IMR-90 (cell line): ENCODE measurements around the gene SFXN3. TPM values are rescaled to one million over a fixed set of nuclear protein-coding genes. Genes with fewer than 3 reads are reported as not detected.

ENCODE experiments used
- ATAC-seq: fragments of 200-7000 bp; cut with Tn5 transposase; 2 replicates; pipeline ENCODE4 v1.9.1; 2020; ENCODE audit warnings: low read depth, mild to moderate bottlenecking, moderate library complexity
- BruUV-seq: library from RNA; stranded (reverse); fragments of 400-500 nt; replicated peaks from 2 replicates; lab custom pipeline; 2021; lab: Mats Ljungman, UMichigan
- CTCF ChIA-PET: fragments of 300-600 bp; formaldehyde crosslinking; extraction: SDS; loops from one replicate; lab custom pipeline; 2021; ENCODE audit warnings: antibody characterized with exemption; lab: Yijun Ruan, JAX
- POLR2A ChIA-PET: fragments of 300-600 bp; sonication (Branson Sonifier 250); formaldehyde crosslinking; loops from one replicate; lab custom pipeline; 2022; ENCODE audit warnings: antibody characterized with exemption; ENCODE audit not compliant: unreplicated experiment; lab: Charles Lee
- DNase-seq: peaks from one replicate; pipeline ENCODE4 v3.0.0; 2013
- H2AFZ ChIP-seq: replicated peaks from 2 replicates; pipeline ENCODE3; 2013; ENCODE audit warnings: low read length, mild to moderate bottlenecking; ENCODE audit not compliant: poor library complexity
- H2AK5ac ChIP-seq: 2 replicates; pipeline ENCODE4 v1.6.1; 2013; ENCODE audit warnings: low read depth, low read length, inconsistent platforms
- H2AK9ac ChIP-seq: replicated peaks from 2 replicates; pipeline ENCODE3; 2013; ENCODE audit warnings: mild to moderate bottlenecking, low read depth, low read length, moderate library complexity; ENCODE audit not compliant: poor library complexity
- H2BK120ac ChIP-seq: 2 replicates; pipeline ENCODE4 v1.6.1; 2013; ENCODE audit warnings: low read depth, low read length, inconsistent platforms
- H2BK15ac ChIP-seq: 3 replicates; pipeline ENCODE4 v1.6.1; 2013; ENCODE audit warnings: low read depth, low read length, inconsistent platforms
- H2BK20ac ChIP-seq: 2 replicates; pipeline ENCODE4 v1.6.1; 2013; ENCODE audit warnings: low read depth, mild to moderate bottlenecking, inconsistent platforms, low read length, moderate library complexity
- H2BK5ac ChIP-seq: 2 replicates; pipeline ENCODE4 v1.6.1; 2013; ENCODE audit warnings: mild to moderate bottlenecking, low read depth, low read length, inconsistent platforms; ENCODE audit not compliant: poor library complexity, severe bottlenecking
- H3K14ac ChIP-seq: replicated peaks from 2 replicates; pipeline ENCODE4 v1.6.1; 2013; ENCODE audit warnings: low read depth, low read length, inconsistent platforms
- H3K18ac ChIP-seq: 2 replicates; pipeline ENCODE4 v1.6.1; 2013; ENCODE audit warnings: low read depth, low read length, control low read depth
- H3K23ac ChIP-seq: 2 replicates; pipeline ENCODE4 v1.6.1; 2013; ENCODE audit warnings: low read depth, low read length, inconsistent platforms
- H3K27ac ChIP-seq: 2 replicates; pipeline ENCODE4 v1.5.1; 2013; ENCODE audit warnings: mild to moderate bottlenecking, control low read depth, low read length; ENCODE audit not compliant: insufficient read depth
- H3K27me3 ChIP-seq: 2 replicates; pipeline ENCODE4 v1.6.1; 2013; ENCODE audit warnings: low read length; ENCODE audit not compliant: control insufficient read depth, insufficient read depth
- H3K36me3 ChIP-seq: 2 replicates; pipeline ENCODE4 v1.6.1; 2013; ENCODE audit warnings: low read length, mixed read lengths; ENCODE audit not compliant: control insufficient read depth, insufficient read depth
- H3K4ac ChIP-seq: 2 replicates; pipeline ENCODE4 v1.6.1; 2013; ENCODE audit warnings: low read depth, low read length, inconsistent platforms
- H3K4me1 ChIP-seq: 2 replicates; pipeline ENCODE4 v1.6.1; 2013; ENCODE audit warnings: low read length, mixed read lengths; ENCODE audit not compliant: control insufficient read depth, insufficient read depth
- H3K4me2 ChIP-seq: 2 replicates; pipeline ENCODE4 v1.6.1; 2013; ENCODE audit warnings: low read depth, mild to moderate bottlenecking, control low read depth, low read length, moderate library complexity
- H3K4me3 ChIP-seq: 2 replicates; pipeline ENCODE4 v1.5.1; 2013; ENCODE audit warnings: low read depth, mild to moderate bottlenecking, control low read depth, low read length, moderate library complexity; ENCODE audit not compliant: insufficient read depth
- H3K56ac ChIP-seq: 2 replicates; pipeline ENCODE4 v1.6.1; 2013; ENCODE audit warnings: low read length, inconsistent platforms; ENCODE audit not compliant: insufficient read depth; ENCODE audit errors: extremely low read depth
- H3K79me1 ChIP-seq, 2 experiments: 2 replicates each; pipeline ENCODE4 v1.6.1; 2013; ENCODE audit warnings: low read length in 2 of 2, inconsistent platforms in 1 of 2, low read depth in 1 of 2
- H3K9ac ChIP-seq: 2 replicates; pipeline ENCODE4 v1.6.1; 2013; ENCODE audit warnings: low read depth, low read length, control low read depth
- H3K9me1 ChIP-seq: 2 replicates; pipeline ENCODE4 v1.6.1; 2013; ENCODE audit warnings: low read length, inconsistent platforms; ENCODE audit not compliant: insufficient read depth
- H3K9me3 ChIP-seq: 2 replicates; pipeline ENCODE4 v1.6.1; 2013; ENCODE audit warnings: low read length; ENCODE audit not compliant: control insufficient read depth, insufficient read depth
- H4K20me1 ChIP-seq: 2 replicates; pipeline ENCODE4 v1.6.1; 2013; ENCODE audit warnings: low read length, inconsistent platforms; ENCODE audit not compliant: insufficient read depth
- H4K5ac ChIP-seq: 2 replicates; pipeline ENCODE4 v1.6.1; 2013; ENCODE audit warnings: mild to moderate bottlenecking, low read depth, low read length, control low read depth
- H4K8ac ChIP-seq, 2 experiments: 2 replicates each; pipeline ENCODE4 v1.6.1; 2013; ENCODE audit warnings: low read depth in 2 of 2, low read length in 2 of 2, control low read depth in 1 of 2, inconsistent platforms in 1 of 2
- H4K91ac ChIP-seq: 2 replicates; pipeline ENCODE4 v1.6.1; 2013; ENCODE audit warnings: low read depth, low read length, inconsistent platforms; ENCODE audit not compliant: insufficient read depth
- FOS ChIP-seq: fragments of 150-350 bp; IDR thresholded peaks from 2 replicates; pipeline ENCODE4 v1.6.1; 2016; ENCODE audit warnings: low read depth, low read length
- MAFK ChIP-seq: IDR thresholded peaks from 2 replicates; pipeline ENCODE4 v1.6.1; 2012; ENCODE audit warnings: low read depth, low read length, improper control_type of control experiment
- WGBS, 2 experiments: methylation state at CpG; one replicate each; pipeline versions ENCODE4 v1.1.5 to v1.1.7; 2013; ENCODE audit warnings: missing lambda C conversion rate in 2 of 2; ENCODE audit not compliant: insufficient read length in 1 of 2; ENCODE audit errors: extremely low coverage in 2 of 2; 5-methylcytosine and 5-hydroxymethylcytosine counted together
- dilution Hi-C: fragments of 300-500 bp; cut with HindIII; formaldehyde crosslinking; loops from one replicate; pipeline ENCODE4 v1.14.3; 2018; ENCODE audit warnings: low sequenced_read_pairs; ENCODE audit not compliant: unreplicated experiment
- in situ Hi-C: fragments of 300-500 bp; cut with MboI; formaldehyde crosslinking; loops from 3 replicates; pipeline ENCODE4 v1.14.3; 2019; ENCODE audit warnings: low sequenced_read_pairs, inconsistent platforms, mixed read lengths
- intact Hi-C: fragments of 100-400 bp; cut with micrococcal nuclease; formaldehyde crosslinking; loops from 2 replicates; pipeline ENCODE4 v1.10.0; 2022
- polyA plus RNA-seq, 3 experiments: library from polyadenylated mRNA; depleted of rRNA; stranded (reverse); fragments of >200 nt; gene quantifications; 2 replicates each; pipeline ENCODE4 v1.2.3, GENCODE V29; 2012; ENCODE audit warnings: low replicate concordance in 1 of 3
- total RNA-seq: library from RNA; depleted of rRNA; stranded (reverse); fragments of >200 nt; gene quantifications from 2 replicates; pipeline ENCODE4 v1.2.3, GENCODE V29; 2012

The SFXN3 gene
- total and polyA plus RNA-seq, 2 of the 4 experiments (the other 2 are of a cell fraction), result 64.7 to 77.2 TPM

GRCh38 chr10:101052285-101052684 is 21.3 kb downstream of the SFXN3 start:
- Histone ChIP-seq H4K8ac (peak overlapping the region in 1 of 2 experiments; percentile 62; a peak in 1 of 4 replicates), H3K36me3 (no peaks in the 10 kb centered on the region), H3K14ac (no peak overlapping the region), H3K79me1 (peaks cover 4 to 13% of the 10 kb centered on the region in 2 experiments; a peak in 3 of 4 replicates), H3K27ac (0 out of 2 replicates have a peak overlapping the region, but pooled peaks have one; percentile 21), H3K18ac (no peak overlapping the region), H2AK5ac (no peak overlapping the region; the same call in 1 of the 2 replicates), H3K4ac (0 out of 2 replicates have a peak overlapping the region, but pooled peaks have one; percentile 33), H3K9me1 (no peaks in the 10 kb centered on the region), H3K4me2 (0 out of 2 replicates have a peak overlapping the region, but pooled peaks have one; percentile 20), H3K4me1 (peaks cover 10% of the 10 kb centered on the region), H2AFZ (peak overlapping the region; percentile 59), H3K4me3 (no peak overlapping the region), H2BK20ac (no peak overlapping the region), H3K56ac (no peak overlapping the region), H2BK120ac (no peak overlapping the region), H4K5ac (no peak overlapping the region), H3K9me3 (no peaks in the 10 kb centered on the region), H3K23ac (no peak overlapping the region), H4K20me1 (no peaks in the 10 kb centered on the region), H2BK15ac (no peak overlapping the region), H3K9ac (no peak overlapping the region), H2AK9ac (peak overlapping the region; percentile 80), H2BK5ac (no peak overlapping the region), H3K27me3 (peaks cover 19% of the 10 kb centered on the region), H4K91ac (no peak overlapping the region)
- intact Hi-C loops (no loop called here), in situ Hi-C loops (no loop called here), dilution Hi-C loops (no loop called here)
- WGBS, 2 experiments, result 47% methylated on average over 3 of the region's 3 CpGs; no CpG with 5 or more reads in 1 of the 2 experiments
- ATAC-seq (peak; percentile 78), DNase-seq (peak; percentile 80)
- ChIA-PET POLR2A (interaction anchor here (0.6 to 1.6 kb wide), 2 partner anchors 9 to 10 kb away, joined by 11 to 22 read pairs; partner anchors contain the start of gene KAZALD1), CTCF (interaction anchor here (0.9 to 3.2 kb wide), 5 partner anchors 8 to 90 kb away, joined by 3 to 15 read pairs (median 5); partner anchors contain the start of gene KAZALD1)
- BruUV-seq, result no TSS peak
- TF ChIP-seq FOS (peak; percentile 48; the same call in 1 of the 2 replicates), MAFK (no peak)
